KG1 (cell line): ENCODE measurements around the gene C11orf24.
"Not testable (repeated sequence)": the region's sequence is repeated elsewhere in the genome, so short reads cannot be mapped to it uniquely, and the experiment has no call there.

ENCODE experiments used
- DNase-seq: peaks from one replicate; lab custom pipeline; 2025; lab: John Stamatoyannopoulos, UW

Gene C11orf24

GRCh38 chr11:68298659-68299516, 27.1 kb upstream of the C11orf24 start:
- no peak for DNase-seq

GRCh38 chr11:68297812-68298658, 26.3 kb upstream of the C11orf24 start:
- DNase-seq = peak; percentile 57

- no peak for DNase-seq
Observed at GRCh38 chr11:68297494-68297811, 25.7 kb upstream of the C11orf24 start.

- no peak for DNase-seq
Observed at GRCh38 chr11:68297052-68297378, 25.2 kb upstream of the C11orf24 start.

- no peak for DNase-seq
Observed at GRCh38 chr11:68296344-68297051, 24.7 kb upstream of the C11orf24 start.

- DNase-seq = no peak
Observed at GRCh38 chr11:68295940-68296339, 24.2 kb upstream of the C11orf24 start.

- no peak for DNase-seq
Observed at GRCh38 chr11:68295271-68295670, 23.5 kb upstream of the C11orf24 start.

- DNase-seq = no peak
Observed at GRCh38 chr11:68293708-68294107, 21.9 kb upstream of the C11orf24 start.

- no peak for DNase-seq
Observed at GRCh38 chr11:68289456-68289855, 17.7 kb upstream of the C11orf24 start.

- no peak for DNase-seq
Observed at GRCh38 chr11:68287419-68287818, 15.6 kb upstream of the C11orf24 start.

GRCh38 chr11:68284588-68284987, 12.8 kb upstream of the C11orf24 start:
- DNase-seq = not testable (repeated sequence)

- no peak for DNase-seq
Observed at GRCh38 chr11:68282861-68283230, 11.1 kb upstream of the C11orf24 start.

- peak; percentile 91 for DNase-seq
Observed at GRCh38 chr11:68282141-68282860, 10.5 kb upstream of the C11orf24 start.

- no peak for DNase-seq
Observed at GRCh38 chr11:68279676-68280075, 7.9 kb upstream of the C11orf24 start.

- DNase-seq = no peak
Observed at GRCh38 chr11:68276861-68277260, 5.1 kb upstream of the C11orf24 start.

- DNase-seq = no peak
Observed at GRCh38 chr11:68275721-68276507, 4.1 kb upstream of the C11orf24 start.

GRCh38 chr11:68274306-68274705, 2.5 kb upstream of the C11orf24 start:
- no peak for DNase-seq

- DNase-seq = no peak
Observed at GRCh38 chr11:68273026-68273738, 1.4 kb upstream of the C11orf24 start.

GRCh38 chr11:68271023-68271780, 571 bp downstream of the C11orf24 start:
- peak; percentile 80 for DNase-seq
